HCT116 (cell line): ENCODE results near the gene KMT2B. TPM values are rescaled to one million over a fixed set of nuclear protein-coding genes. Genes with fewer than 3 reads are reported as not detected.

Experiments
- ATAC-seq: fragments of 200-7000 bp; cut with Tn5 transposase; 2 replicates; pipeline ENCODE4 v1.9.1; 2020; ENCODE audit warnings: mild to moderate bottlenecking, moderate library complexity
- BruUV-seq: library from RNA; stranded (reverse); fragments of 400-500 nt; replicated peaks from 2 replicates; lab custom pipeline; 2021; lab: Mats Ljungman, UMichigan
- CTCF ChIA-PET: fragments of 300-600 bp; sonication (Branson Sonifier 250); formaldehyde crosslinking; loops from one replicate; lab custom pipeline; 2021; ENCODE audit warnings: antibody characterized with exemption; lab: Charles Lee
- POLR2A ChIA-PET: fragments of 300-600, 350-600 bp; sonication (Branson Sonifier 250); formaldehyde crosslinking; loops from one replicate; lab custom pipeline; 2021; ENCODE audit warnings: antibody characterized with exemption; lab: Charles Lee
- RAD21 ChIA-PET, 2 experiments: fragments of 300-600 bp; sonication (Branson Sonifier 250); formaldehyde crosslinking; loops; one replicate each; lab custom pipeline; 2023; ENCODE audit warnings: low total read pairs in 2 of 2; ENCODE audit not compliant: uncharacterized antibody in 2 of 2, unreplicated experiment in 2 of 2, low non-redundant PET in 1 of 2; lab: Charles Lee
- DNase-seq: peaks from one replicate; pipeline ENCODE4 v3.0.0-alpha.2; 2010; ENCODE audit warnings: low read depth, low spot score
- H2AFZ ChIP-seq: fragments of 200-600 bp; shearing (Covaris generic), sonication (generic); 2 replicates; pipeline ENCODE4 v1.6.1; 2017; ENCODE audit warnings: low read depth, mixed run types, mixed read lengths, antibody characterized with exemption, low read length; ENCODE audit not compliant: poor library complexity, severe bottlenecking
- H3K27ac ChIP-seq: 2 replicates; pipeline ENCODE4 v1.5.1; 2012; ENCODE audit warnings: low read depth, low read length
- H3K27me3 ChIP-seq: fragments of 200-600 bp; sonication (generic); 2 replicates; pipeline ENCODE4 v1.6.1; 2016; ENCODE audit warnings: mixed run types, low read length, mixed read lengths; ENCODE audit not compliant: insufficient read depth
- H3K36me3 ChIP-seq, 2 experiments: fragments of 200-500 bp in 1 of 2; fragments of 200-600 bp in 1 of 2; sonication (Bioruptor generic) in 1 of 2; sonication (generic) in 1 of 2; 2 replicates each; pipeline versions ENCODE4 v1.5.1 to v1.6.1; 2014 to 2016; ENCODE audit warnings: low read length in 2 of 2, inconsistent platforms in 1 of 2, mixed read lengths in 1 of 2, mixed run types in 1 of 2; ENCODE audit not compliant: insufficient read depth in 2 of 2, control insufficient read depth in 1 of 2
- H3K4me1 ChIP-seq, 2 experiments: fragments of 200-600 bp in 1 of 2; sonication (generic) in 1 of 2; 2 replicates each; pipeline versions ENCODE4 v1.5.1 to v1.6.1; 2012 to 2017; ENCODE audit warnings: low read length in 2 of 2, inconsistent platforms in 1 of 2, mild to moderate bottlenecking in 1 of 2, mixed read lengths in 1 of 2, mixed run types in 1 of 2, moderate library complexity in 1 of 2; ENCODE audit not compliant: insufficient read depth in 2 of 2, control insufficient read depth in 1 of 2
- H3K4me2 ChIP-seq: fragments of 200-600 bp; sonication (generic); 2 replicates; pipeline ENCODE4 v1.6.1; 2017; ENCODE audit warnings: mixed run types, low read length, mixed read lengths
- H3K4me3 ChIP-seq, 2 experiments: fragments of 200-600 bp in 1 of 2; sonication (generic) in 1 of 2; replicated peaks in 1 of 2; 2 replicates each; pipeline ENCODE4 v1.5.1; 2011 to 2016; ENCODE audit warnings: low read length in 2 of 2, control low read depth in 1 of 2, low read depth in 1 of 2, mild to moderate bottlenecking in 1 of 2, mixed read lengths in 1 of 2, mixed run types in 1 of 2
- H3K79me2 ChIP-seq: fragments of 200-600 bp; sonication (generic); 2 replicates; pipeline ENCODE4 v1.6.1; 2017; ENCODE audit warnings: mild to moderate bottlenecking, mixed run types, low read length, moderate library complexity, mixed read lengths; ENCODE audit not compliant: insufficient read depth
- H3K9ac ChIP-seq: fragments of 200-600 bp; sonication (generic); 2 replicates; pipeline ENCODE4 v1.6.1; 2016; ENCODE audit warnings: low read length, mixed read lengths
- H3K9me2 ChIP-seq: fragments of 200-600 bp; sonication (generic), shearing (Covaris generic); 2 replicates; pipeline ENCODE4 v1.6.1; 2017; ENCODE audit warnings: mixed run types, mild to moderate bottlenecking, moderate library complexity; ENCODE audit not compliant: insufficient read depth
- H3K9me3 ChIP-seq, 2 experiments: fragments of 200-500 bp in 1 of 2; fragments of 200-600 bp in 1 of 2; sonication (Bioruptor generic) in 1 of 2; sonication (generic) in 1 of 2; 2 replicates each; pipeline ENCODE4 v1.6.1; 2014 to 2017; ENCODE audit warnings: low read length in 2 of 2, mixed read lengths in 2 of 2, inconsistent platforms in 1 of 2, low read depth in 1 of 2, mild to moderate bottlenecking in 1 of 2, mixed run types in 1 of 2, moderate library complexity in 1 of 2; ENCODE audit not compliant: control insufficient read depth in 1 of 2, insufficient read depth in 1 of 2
- H4K20me1 ChIP-seq: fragments of 200-600 bp; sonication (generic), shearing (Covaris generic); 2 replicates; pipeline ENCODE4 v1.6.1; 2017; ENCODE audit warnings: mixed run types, mild to moderate bottlenecking, moderate library complexity; ENCODE audit not compliant: insufficient read depth
- CEBPB ChIP-seq: IDR thresholded peaks from 2 replicates; pipeline ENCODE4 v1.6.1; 2012; ENCODE audit warnings: low read depth
- EGR1 ChIP-seq: IDR thresholded peaks from 2 replicates; pipeline ENCODE4 v1.6.1; 2012; ENCODE audit warnings: low read depth
- intact Hi-C: fragments of 100-400 bp; cut with micrococcal nuclease; formaldehyde crosslinking; loops from 2 replicates; pipeline ENCODE4 v1.10.0; 2022
- total RNA-seq: library from RNA; stranded (reverse); gene quantifications from one replicate; pipeline ENCODE4 v1.2.1, GENCODE V29; 2021; ENCODE audit not compliant: unreplicated experiment
- TF ChIP-seq, protein P1 (sequence below): IDR thresholded peaks from 2 replicates; pipeline ENCODE4 v1.6.1; 2012; ENCODE audit warnings: low read depth
- TF ChIP-seq, protein P2 (sequence below): IDR thresholded peaks from 2 replicates; pipeline ENCODE4 v1.6.1; 2011; ENCODE audit warnings: mild to moderate bottlenecking, low read length, moderate library complexity; ENCODE audit not compliant: insufficient replicate concordance; ENCODE audit errors: extremely low read depth

KMT2B gene
- total RNA-seq, 1 experiment from 2014 or later: 29.9 TPM

GRCh38 chr19:35767288-35768081, 49.7 kb downstream of the KMT2B start:
- H3K9me3 ChIP-seq: no peaks in the 10 kb centered on the region
- RAD21 ChIA-PET: no interaction called here
- no peaks in the 10 kb centered on the region for H4K20me1 ChIP-seq
- no peak overlapping the region for H3K27ac ChIP-seq
- no peak for TF ChIP-seq CEBPB
- no peak for TF ChIP-seq EGR1
- TF ChIP-seq, protein P1, sequence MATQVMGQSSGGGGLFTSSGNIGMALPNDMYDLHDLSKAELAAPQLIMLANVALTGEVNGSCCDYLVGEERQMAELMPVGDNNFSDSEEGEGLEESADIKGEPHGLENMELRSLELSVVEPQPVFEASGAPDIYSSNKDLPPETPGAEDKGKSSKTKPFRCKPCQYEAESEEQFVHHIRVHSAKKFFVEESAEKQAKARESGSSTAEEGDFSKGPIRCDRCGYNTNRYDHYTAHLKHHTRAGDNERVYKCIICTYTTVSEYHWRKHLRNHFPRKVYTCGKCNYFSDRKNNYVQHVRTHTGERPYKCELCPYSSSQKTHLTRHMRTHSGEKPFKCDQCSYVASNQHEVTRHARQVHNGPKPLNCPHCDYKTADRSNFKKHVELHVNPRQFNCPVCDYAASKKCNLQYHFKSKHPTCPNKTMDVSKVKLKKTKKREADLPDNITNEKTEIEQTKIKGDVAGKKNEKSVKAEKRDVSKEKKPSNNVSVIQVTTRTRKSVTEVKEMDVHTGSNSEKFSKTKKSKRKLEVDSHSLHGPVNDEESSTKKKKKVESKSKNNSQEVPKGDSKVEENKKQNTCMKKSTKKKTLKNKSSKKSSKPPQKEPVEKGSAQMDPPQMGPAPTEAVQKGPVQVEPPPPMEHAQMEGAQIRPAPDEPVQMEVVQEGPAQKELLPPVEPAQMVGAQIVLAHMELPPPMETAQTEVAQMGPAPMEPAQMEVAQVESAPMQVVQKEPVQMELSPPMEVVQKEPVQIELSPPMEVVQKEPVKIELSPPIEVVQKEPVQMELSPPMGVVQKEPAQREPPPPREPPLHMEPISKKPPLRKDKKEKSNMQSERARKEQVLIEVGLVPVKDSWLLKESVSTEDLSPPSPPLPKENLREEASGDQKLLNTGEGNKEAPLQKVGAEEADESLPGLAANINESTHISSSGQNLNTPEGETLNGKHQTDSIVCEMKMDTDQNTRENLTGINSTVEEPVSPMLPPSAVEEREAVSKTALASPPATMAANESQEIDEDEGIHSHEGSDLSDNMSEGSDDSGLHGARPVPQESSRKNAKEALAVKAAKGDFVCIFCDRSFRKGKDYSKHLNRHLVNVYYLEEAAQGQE: no peak
- TF ChIP-seq, protein P2, sequence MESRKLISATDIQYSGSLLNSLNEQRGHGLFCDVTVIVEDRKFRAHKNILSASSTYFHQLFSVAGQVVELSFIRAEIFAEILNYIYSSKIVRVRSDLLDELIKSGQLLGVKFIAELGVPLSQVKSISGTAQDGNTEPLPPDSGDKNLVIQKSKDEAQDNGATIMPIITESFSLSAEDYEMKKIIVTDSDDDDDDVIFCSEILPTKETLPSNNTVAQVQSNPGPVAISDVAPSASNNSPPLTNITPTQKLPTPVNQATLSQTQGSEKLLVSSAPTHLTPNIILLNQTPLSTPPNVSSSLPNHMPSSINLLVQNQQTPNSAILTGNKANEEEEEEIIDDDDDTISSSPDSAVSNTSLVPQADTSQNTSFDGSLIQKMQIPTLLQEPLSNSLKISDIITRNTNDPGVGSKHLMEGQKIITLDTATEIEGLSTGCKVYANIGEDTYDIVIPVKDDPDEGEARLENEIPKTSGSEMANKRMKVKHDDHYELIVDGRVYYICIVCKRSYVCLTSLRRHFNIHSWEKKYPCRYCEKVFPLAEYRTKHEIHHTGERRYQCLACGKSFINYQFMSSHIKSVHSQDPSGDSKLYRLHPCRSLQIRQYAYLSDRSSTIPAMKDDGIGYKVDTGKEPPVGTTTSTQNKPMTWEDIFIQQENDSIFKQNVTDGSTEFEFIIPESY: no peak
- TF ChIP-seq, all 23 proteins: peak for 0
- Histone ChIP-seq H3K4me3 (no peak overlapping the region), H3K79me2 (no peaks in the 10 kb centered on the region), H2AFZ (no peak overlapping the region), H3K4me1 (no peaks in the 10 kb centered on the region), H3K9ac (no peak overlapping the region), H3K4me2 (no peak overlapping the region), H3K36me3 (peaks cover 0 to 9% of the 10 kb centered on the region in 2 experiments; a peak in 1 of 4 replicates), H3K27me3 (no peaks in the 10 kb centered on the region), H3K9me2 (no peaks in the 10 kb centered on the region)
- no TSS peak for BruUV-seq
- CTCF ChIA-PET: no interaction called here
- no peak for DNase-seq
- POLR2A ChIA-PET: interaction anchor here (1.1 kb wide), 1 partner anchor 10 kb away, joined by 3 read pairs; the partner anchor contains the start of gene HSPB6
- peak; percentile 49; the same call in 1 of the 2 replicates for ATAC-seq
- intact Hi-C loops: no loop called here
